CD4-positive, alpha-beta T cell treated with Interleukin-4 for 1 hour (primary cell): ENCODE measurements around the gene NODAL.

Experiments used
- DNase-seq, 2 donors: peaks; one replicate each; pipeline ENCODE4 v3.0.0-alpha.2; 2020 to 2022

The NODAL gene

GRCh38 chr10:70432561-70433263 is 8.8 kb downstream of the NODAL start:
- DNase-seq, result peak in 1 of 2 donors; percentile 14

GRCh38 chr10:70432101-70432500 is 9.4 kb downstream of the NODAL start:
- DNase-seq, result no peak

GRCh38 chr10:70430493-70431445 is 10.7 kb downstream of the NODAL start:
- DNase-seq, result no peak

GRCh38 chr10:70426823-70427222 is 14.7 kb downstream of the NODAL start:
- DNase-seq, result no peak

GRCh38 chr10:70425096-70425495 is 16.4 kb downstream of the NODAL start:
- DNase-seq, result no peak

- no peak for DNase-seq
Measured at GRCh38 chr10:70424320-70424719, 17.2 kb downstream of the NODAL start.

- DNase-seq, result no peak
Measured at GRCh38 chr10:70418713-70419112, 22.8 kb downstream of the NODAL start.

GRCh38 chr10:70418229-70418628 is 23.3 kb downstream of the NODAL start:
- no peak for DNase-seq

- no peak for DNase-seq
Measured at GRCh38 chr10:70417568-70417967, 23.9 kb downstream of the NODAL start.

GRCh38 chr10:70412356-70412755 is 29.1 kb downstream of the NODAL start:
- DNase-seq, result no peak

- no peak for DNase-seq
Measured at GRCh38 chr10:70410608-70411007, 30.9 kb downstream of the NODAL start.

- no peak for DNase-seq
Measured at GRCh38 chr10:70409772-70410171, 31.7 kb downstream of the NODAL start.

- DNase-seq, result peak; percentile 40 to 62
Measured at GRCh38 chr10:70405037-70405824, 36.2 kb downstream of the NODAL start.

GRCh38 chr10:70404787-70405036 is 36.8 kb downstream of the NODAL start:
- no peak for DNase-seq

- DNase-seq, result peak; percentile 96 to 98
Measured at GRCh38 chr10:70404036-70404786, 37.3 kb downstream of the NODAL start, which contains the start of gene EIF4EBP2. Gene EIF4EBP2, plus strand, starts transcription at chr10:70404145. Its CDS starts 257 bp downstream, at chr10:70404402.

GRCh38 chr10:70403483-70404035 is 37.9 kb downstream of the NODAL start:
- DNase-seq, result no peak

GRCh38 chr10:70399177-70399576 is 42.3 kb downstream of the NODAL start:
- no peak for DNase-seq

GRCh38 chr10:70396140-70396539 is 45.3 kb downstream of the NODAL start:
- DNase-seq, result no peak

GRCh38 chr10:70391654-70392053 is 49.8 kb downstream of the NODAL start:
- DNase-seq, result no peak
